ENCODE data around the gene AGXT. TPM values are rescaled to one million over a fixed set of nuclear protein-coding genes. Genes with fewer than 3 reads are reported as not detected.
A peak's percentile ranks its signal among the peaks of the same experiment; 100 is the strongest.

Gene AGXT
- total RNA-seq, 1 donor from 2014 or later: 0.48 TPM

DNA sequence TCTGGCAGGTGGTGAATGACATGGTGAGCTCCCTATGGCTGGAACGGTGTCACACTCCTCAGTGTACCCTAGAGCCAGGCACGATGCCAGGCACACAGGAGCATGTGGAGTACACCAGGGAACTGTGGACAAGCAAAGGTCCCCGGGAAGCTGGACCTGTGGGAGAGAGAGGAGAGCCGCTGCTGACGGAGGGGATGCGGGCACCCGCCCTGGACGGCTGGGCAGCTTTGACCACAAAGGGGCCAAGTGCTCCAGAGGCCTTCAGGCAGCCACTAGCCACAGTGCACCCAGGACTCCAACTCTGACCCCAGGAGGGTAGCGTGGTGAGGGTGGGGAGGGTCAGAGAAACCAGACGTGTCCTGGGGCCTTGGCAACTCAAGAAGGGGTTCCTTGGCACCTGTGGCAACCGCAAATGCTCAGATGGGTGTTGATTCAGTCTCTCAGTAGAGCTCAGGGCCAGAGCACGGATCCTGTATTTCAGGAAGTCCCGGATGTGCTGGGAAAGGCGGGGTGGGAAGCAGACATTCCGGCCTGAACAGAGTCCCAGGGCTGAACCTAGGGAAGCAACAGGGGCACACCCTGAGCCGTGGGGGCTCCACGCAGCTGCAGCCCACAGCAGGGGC lies 29.6 kb downstream of the AGXT start:
- peak; percentile 50 for DNase-seq (ENCODE audit: low spot score)

GRCh38 chr2:240898731-240899467 lies 30.3 kb downstream of the AGXT start:
- no peak for DNase-seq (ENCODE audit: low spot score)

DNA sequence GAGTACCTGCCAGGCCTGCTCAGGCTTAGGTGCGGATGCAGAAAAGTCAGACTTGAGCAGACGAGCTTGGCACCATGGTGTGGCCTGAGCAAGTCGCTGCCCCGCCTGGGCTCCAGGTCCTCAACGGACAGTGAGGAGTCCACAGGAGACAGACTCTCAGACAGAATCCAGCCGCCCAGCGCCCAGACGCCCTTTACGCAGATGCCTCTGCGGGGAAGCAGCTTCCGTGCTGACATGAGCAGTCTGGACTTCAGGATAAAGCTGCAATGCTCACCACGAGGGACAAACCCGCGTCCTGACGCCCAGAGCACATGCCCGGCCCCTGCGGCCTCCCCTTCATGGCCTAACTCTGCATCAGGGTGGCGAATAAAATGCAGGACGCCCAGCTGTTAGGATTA lies 30.8 kb downstream of the AGXT start:
- DNase-seq (ENCODE audit: low spot score): no peak

DNA sequence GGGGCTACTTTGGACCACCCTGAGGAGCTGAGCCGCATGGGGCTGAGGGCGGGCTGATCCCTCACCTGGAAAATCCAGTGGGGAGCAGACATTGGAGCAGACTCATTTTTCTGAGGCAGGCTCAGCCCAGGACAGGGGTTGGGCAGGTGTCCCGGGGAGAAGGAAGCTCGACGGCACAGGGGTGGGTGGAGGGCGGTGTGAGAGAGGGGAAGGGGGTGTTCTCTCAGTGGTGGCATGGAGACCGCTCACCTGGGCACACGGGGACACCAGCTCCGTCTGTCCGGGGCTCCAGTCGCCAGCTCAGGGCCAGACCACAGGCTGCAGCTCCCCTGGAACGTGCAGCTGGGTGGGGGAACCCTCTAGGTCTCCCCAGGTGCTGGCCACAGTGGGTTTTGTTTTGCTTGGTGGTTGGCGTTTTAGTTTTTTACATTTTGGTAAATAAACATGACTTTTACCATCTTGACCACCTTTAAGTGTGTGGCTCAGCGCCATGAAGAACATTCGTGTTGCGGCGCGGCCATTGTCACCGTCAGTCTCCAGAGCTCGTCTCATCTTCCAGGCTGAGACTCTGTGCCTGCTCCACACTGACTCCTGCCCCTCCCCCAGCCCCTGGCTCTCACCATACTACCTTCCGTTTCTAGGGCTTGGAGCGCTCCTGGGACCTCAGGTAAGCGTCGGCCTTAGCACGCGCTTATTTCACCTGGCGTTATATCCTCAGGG lies 31.7 kb downstream of the AGXT start:
- DNase-seq (ENCODE audit: low spot score): no peak

GRCh38 chr2:240901986-240902614 lies 33.5 kb downstream of the AGXT start:
- no peak for DNase-seq (ENCODE audit: low spot score)

- no peak for DNase-seq (ENCODE audit: low spot score)
These were observed 34.0 kb downstream of the AGXT start for GRCh38 chr2:240902615-240903041.

DNA sequence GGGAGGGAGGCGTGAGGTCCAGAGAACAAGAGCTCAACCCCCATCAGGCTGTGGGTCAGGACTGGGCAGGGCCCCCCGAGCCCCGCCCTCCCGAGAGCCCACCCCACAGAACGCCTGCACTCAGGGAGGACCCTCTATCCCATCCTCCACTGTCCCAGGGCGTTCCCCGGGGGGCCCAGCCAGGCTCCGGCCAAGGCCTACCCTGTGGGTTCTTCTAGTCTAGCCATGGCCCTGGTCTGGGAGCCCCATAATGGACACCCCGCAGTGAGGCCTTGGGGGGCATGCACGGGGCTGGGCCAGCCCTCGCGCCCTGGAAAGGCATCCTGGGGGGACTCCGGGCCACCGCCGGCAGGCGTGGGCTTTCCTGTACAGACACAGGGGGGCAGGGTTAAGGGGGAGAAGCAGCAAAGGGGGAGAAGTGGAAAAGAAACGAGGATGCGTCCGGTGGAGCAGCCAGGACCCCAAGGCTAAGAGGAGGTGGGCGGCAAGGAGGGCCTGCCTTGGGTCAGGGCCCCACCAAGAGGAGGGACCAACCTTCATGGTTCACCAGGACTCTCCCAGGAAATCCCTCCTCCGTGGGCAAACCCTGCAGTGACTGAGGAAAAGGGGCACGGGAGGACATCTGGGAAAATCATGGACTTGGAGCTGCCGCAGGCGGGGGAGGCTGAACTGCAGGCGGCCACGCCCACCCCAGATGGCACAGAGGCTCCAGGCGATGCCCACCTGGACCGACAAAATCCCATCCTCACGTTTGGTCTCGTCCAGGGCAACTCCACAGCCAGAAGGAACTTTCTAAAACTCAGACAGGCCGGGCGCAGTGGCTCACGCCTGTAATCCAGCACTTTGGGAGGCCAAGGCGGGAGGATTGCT lies 34.8 kb downstream of the AGXT start:
- DNase-seq (ENCODE audit: low spot score): no peak

GRCh38 chr2:240904216-240905175 lies 35.9 kb downstream of the AGXT start:
- DNase-seq (ENCODE audit: low spot score): no peak

GRCh38 chr2:240905176-240905781 lies 36.7 kb downstream of the AGXT start:
- DNase-seq (ENCODE audit: low spot score): no peak

DNA sequence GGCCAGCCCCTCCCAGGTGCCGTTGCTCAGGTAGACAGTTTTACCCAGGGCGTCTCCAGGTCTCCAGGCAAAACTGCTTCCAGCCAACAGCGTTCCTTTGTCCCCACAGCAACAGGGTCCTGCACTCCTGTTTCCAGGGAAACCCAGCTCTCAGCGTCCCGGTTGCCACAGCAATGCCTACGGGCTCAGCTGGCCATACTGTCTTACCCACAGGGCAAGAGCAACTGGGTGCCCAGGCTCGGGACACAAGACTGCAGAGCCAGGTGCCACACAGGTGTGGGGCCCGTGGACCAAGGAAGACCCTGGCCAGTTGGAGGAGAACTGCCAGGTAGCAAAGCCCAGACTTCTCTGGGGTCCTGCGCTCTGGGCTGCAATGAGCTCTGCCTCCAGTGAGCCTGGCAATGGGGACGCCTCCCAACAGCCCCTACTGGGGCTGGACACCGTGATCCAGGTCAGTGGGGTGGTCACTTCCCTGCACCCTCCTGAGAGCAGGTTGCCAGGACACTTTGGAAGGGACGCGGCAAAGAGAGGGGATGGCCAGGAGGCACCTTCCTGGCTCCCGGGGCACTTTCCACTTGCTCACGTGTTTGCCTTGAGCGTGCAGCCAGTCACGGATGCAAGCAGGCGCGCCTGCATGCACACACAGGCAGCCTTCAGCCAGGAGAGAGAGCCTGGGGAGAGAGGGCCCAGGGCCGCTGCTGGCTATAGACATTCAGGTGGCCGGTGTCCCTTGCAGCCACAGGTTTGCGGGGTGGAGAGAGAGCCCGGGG lies 37.7 kb downstream of the AGXT start, which contains the start of gene CROCC2:
Gene CROCC2, plus strand, starts transcription at position 196 of the 770 bp plus-strand sequence. Its CDS starts 178 bp downstream, at position 374.
- no peak for DNase-seq (ENCODE audit: low spot score)

DNA sequence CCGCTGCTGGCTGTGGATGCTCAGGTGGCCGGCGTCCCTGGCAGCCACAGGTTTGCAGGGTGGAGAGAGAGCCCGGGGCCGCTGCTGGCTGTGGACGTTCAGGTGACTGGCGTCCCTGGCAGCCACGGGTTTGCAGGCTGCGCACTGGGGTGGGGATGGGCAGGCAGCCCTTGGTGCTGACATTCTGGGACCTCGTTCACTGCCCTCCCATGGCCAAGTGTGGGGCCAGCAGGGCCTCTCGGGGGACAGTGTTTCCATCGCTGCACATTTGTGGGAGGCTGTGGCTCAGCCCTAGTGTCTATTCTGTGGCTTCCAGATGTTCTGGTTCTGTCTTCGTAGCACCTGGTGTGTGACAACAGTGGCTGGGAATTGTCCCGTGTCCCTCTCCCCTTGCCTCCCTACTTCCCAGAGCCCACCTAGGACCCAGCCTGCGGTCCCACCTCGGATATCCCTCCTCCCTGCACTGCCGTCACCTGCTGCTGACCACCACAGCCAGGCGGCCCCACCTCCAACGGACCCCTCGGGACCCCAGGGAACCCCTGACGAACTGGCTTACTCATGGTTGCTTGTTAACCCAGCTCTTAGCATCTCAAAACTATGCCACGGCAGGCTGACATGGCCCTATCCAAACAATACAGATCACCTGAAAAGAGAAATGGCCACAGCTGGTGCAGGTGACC lies 38.4 kb downstream of the AGXT start:
- no peak for DNase-seq (ENCODE audit: low spot score)

DNA sequence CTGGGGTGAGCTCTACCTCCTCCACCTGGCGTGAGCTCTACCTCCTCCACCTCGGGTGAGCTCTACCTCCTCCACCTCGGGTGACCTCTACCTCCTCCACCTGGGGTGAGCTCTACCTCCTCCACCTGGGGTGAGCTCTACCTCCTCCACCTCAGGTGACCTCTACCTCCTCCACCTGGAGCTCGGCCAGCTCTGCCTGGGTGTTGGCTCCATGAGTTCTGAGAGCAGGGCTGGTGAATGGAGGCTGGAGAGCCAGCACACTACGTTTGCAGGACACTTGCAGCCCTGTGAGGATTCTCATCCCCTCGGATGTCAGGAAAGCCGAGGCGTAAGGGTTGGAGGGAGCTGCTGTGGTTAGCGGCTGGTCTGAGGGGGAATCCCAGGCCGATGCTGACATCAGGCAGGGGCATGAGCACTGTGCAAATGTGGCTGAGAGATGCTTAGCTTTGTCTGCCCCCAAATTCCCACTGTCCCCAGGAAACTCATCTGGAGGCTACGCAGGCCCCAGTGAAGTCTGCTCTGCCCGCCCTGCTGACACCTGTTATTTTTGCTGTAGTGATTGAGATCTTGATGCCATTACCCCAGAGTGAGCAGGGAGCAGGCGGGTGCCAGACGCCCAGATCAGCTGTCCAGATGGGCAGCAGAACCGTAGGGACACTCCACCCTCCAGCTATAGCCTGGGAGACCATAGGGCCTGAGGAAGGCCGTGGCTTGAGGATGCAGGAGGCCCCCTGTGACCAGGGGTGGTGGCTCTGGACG lies 40.8 kb downstream of the AGXT start:
- no peak for DNase-seq (ENCODE audit: low spot score)

DNA sequence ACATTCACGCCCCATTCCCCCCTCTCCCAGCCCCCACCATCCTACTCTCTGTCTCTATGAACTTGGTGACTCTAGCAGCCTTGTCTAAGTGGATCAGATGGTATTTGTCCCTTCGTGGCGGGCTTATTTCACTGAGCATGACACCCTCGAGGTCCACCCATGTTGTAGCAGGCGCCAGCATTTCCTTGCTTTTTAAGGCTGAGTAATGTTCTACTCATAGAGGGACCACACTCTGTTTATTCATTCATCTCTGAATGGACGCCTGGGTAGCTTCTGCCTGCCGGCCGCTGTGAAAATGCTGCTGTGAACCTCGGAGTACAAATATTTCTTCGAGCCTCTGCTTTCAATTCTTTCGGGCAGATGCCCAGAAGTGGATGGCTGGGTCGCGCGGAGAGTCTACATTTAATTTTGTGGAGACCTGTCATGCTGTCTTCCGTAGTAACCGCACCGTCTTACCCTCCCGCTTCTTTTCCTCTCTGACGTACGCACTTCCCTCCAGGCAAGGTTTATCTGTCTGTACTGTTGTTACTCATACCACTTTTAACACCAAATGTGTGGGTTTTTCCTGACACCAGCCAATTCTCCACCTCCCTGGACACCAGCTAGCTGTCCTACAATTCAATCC lies 43.1 kb downstream of the AGXT start:
- no peak for DNase-seq (ENCODE audit: low spot score)

DNA sequence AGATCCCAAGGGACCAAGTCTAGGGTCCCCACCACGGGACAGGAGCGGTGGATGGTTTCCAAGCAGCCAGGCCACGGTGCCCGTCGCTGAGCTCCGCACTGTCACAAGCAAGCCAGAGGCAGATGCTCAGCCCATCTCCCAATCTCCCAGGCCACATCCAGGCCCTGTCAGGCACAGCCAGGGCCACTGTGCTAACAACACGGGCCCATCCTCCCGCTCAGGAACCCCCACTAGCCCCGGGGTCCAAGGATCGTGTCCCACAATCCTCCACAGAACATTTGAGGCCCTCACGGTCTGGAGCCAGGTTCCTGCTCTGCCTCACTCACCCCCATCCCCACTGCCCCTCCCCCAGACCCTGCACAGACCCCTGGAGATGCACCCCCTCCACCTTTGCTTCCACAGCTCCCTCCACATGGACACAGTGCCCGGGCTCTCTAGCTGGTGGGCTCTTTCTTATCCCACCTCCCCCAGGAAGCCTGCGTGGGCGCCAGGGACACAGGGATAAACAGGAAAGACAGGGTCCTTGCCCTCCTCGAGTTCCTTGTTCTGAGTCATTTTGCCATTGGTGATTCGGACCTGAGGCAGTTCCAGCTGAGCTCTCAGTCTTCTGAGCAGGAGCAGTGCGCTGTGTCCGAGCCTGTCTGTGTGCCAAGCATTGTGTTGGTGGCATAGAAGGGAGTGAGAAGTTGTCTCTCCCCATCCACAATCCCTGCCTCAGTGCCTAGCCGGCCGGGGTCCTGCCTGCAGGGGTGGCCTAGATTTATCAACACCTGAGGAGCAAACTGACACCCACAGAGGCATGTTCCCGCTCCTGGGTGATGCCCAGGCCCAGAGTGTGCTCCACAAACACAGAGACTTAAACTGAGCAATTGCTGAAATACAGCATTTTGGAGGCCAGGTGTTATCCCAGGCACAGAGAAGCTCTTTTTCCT lies 44.5 kb downstream of the AGXT start:
- no peak for DNase-seq (ENCODE audit: low spot score)

GRCh38 chr2:240913810-240914644 lies 45.4 kb downstream of the AGXT start:
- peak; percentile 60 for DNase-seq (ENCODE audit: low spot score)
